IMR-90 (cell line): Measurements from ENCODE around the gene NT5DC3.

ENCODE experiments used
- CTCF ChIP-seq: conservative IDR thresholded peaks from 2 replicates; pipeline ENCODE4 v1.5.1; 2012; ENCODE audit warnings: mild to moderate bottlenecking, low read depth, low read length, improper control_type of control experiment
- ELK1 ChIP-seq: fragments of 150-350 bp; IDR thresholded peaks from 2 replicates; pipeline ENCODE4 v1.6.1; 2016; ENCODE audit warnings: low read depth, mild to moderate bottlenecking, low read length, moderate library complexity, borderline replicate concordance

GRCh38 chr12:103779410-103780092, 61.5 kb downstream of the NT5DC3 start:
- no peak for TF ChIP-seq CTCF
- no peak for TF ChIP-seq ELK1
